Fibroblast of skin of left biceps (primary cell): ENCODE data around the gene MAGEF1.

Source experiments
- DNase-seq, 2 experiments: peaks; one replicate each; pipeline ENCODE4 v3.0.0-alpha.2; 2013; ENCODE audit warnings: low read depth in 2 of 2

Gene MAGEF1

DNA sequence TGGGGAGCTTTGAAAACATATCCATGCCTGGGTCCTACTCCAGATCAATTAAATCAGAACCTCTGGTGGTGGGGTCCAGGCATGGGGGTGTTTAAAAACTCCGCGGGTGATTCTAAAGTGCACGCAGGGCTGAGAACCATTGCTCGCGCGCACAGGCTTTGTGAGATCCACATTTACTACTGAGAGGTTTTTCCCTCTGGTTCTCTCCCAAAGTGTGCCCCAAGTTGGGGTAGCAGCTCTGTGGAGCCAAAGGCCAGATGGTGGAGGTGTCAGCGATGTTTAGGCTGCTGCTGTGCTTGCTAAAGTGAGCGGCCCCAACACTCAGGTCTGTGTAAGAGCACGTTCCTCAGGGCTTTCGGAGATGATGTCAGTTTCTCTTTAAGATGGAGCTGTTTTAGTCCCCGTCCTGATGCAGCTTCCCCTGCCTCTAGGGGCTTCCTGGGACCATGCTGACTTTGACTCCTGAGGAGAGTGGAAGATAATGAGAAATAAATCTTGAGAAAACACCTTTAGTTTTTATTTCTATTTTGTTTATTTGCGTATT, 13.4 kb upstream of the MAGEF1 start:
- DNase-seq: no peak

DNA sequence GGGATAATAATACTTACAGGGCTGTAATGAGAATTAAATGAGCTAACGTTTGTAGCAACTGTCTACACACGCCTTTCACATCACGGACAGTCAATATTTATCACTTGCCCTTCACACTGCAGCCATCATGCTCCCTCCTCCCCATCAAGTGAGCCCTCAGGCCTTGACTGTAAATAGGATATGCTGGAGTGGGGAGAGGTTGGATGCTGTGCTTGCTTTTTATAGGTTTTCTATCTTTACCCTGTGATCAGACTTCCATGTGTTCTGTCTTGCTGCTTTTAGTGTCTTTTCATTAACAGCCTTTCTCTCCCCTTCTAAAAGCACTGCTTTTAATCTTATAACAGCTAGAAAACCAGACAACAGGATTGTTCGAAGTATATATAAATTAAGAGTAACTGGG, 12.8 kb upstream of the MAGEF1 start:
- no peak for DNase-seq

DNA sequence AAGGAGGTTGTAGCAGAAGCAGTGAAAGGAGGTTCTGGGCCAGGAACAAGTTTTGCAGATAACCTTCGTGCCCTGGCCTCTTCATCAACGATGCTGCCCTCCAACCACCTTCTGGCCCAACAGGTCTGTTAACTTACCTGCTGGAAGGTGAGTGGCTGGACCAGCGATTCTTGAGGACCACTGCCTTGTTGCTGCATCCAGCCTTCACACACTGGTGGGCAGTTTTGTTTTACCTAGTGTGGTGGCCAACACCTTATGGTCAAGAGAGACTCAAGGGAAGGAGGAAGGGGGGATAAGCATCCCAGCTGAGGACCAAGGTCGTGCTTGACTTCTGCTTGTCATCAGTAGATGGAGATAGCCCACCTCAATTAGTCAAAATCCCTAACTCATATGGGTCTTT, 7.8 kb upstream of the MAGEF1 start:
- no peak for DNase-seq

DNA sequence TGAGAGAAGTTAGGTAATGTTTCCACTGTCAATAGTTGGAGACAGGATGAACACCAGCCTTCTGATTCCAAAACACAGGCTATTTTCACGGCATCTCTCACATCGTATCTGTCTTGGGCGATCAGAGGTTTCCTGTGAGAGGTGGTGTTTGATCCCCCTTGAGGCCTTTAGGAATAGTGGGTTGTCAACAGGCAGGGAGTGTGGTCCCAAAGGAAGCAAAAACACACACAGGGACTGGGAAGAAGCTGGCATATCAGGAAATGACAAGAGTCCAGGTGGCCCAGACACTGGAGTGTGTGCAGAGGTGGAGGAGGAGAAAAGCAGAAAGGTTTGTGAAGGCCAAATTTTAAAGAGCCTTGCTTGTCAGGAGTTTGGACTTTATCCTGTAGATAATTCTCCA, 6.6 kb upstream of the MAGEF1 start:
- DNase-seq: no peak

DNA sequence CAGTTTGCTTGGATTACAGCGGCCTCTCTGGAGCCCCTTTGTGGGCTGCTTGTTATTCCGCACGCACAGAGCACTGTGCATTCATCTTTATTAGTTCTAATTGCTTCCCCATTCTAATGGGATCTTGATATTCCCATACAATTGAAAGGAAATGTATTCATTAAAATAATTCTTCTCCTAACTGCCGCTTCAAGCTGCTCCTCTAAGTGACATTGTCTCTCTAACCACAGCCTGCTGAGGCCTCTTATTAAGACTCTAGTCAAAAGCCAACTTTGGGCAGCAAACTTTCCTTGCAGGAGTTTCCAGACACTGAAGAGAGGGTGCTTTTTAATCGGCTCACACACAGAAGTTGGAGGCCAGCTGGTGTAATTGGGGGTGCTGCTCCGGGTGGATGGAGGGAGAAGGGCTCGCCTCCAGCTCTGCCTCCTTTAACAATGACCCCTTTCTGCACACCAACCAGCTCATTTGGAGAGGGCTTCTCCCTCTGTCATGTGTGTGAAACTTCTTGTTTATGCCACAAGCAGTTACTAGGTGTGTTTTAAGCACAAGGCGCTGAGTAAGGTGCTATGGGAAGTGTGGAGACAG, 5.6 kb upstream of the MAGEF1 start:
- DNase-seq: no peak

DNA sequence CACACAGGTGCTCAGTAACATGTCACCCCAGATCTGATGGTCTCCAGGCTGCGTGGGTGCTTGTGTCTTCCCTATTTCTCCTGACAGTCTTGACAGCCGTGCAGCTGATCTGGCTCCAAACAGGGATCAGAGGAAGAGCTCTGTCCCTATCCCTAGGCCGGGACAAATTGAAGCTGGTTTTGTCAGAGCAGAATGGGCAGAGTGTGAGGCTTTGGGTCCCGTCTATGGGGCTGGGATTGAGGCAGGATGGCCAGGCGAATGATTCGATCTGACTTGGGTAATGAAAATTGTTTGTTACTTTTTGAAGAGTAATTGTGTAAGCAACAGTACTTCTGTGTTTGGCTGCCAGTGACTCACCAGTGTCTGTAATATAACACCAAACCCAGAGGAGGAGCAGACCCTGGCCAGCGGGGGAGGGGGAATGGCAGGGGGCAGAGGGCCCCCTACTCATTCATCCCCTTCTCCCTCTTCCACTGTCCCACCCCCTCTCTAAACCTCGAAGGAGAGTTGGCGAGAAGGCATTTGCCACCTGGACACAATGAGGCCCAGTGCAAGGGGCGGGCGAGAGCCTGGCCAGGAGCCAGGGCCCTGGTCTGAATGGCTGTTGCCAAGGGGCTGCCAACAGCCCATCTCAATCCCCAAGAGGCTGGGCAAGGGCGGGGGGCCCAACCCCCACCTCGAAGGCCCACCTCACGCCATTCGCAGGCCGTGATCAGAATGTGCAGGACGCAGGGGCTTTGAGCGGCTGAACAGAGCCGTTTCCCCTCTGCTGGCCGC, 4.9 kb upstream of the MAGEF1 start:
- no peak for DNase-seq

DNA sequence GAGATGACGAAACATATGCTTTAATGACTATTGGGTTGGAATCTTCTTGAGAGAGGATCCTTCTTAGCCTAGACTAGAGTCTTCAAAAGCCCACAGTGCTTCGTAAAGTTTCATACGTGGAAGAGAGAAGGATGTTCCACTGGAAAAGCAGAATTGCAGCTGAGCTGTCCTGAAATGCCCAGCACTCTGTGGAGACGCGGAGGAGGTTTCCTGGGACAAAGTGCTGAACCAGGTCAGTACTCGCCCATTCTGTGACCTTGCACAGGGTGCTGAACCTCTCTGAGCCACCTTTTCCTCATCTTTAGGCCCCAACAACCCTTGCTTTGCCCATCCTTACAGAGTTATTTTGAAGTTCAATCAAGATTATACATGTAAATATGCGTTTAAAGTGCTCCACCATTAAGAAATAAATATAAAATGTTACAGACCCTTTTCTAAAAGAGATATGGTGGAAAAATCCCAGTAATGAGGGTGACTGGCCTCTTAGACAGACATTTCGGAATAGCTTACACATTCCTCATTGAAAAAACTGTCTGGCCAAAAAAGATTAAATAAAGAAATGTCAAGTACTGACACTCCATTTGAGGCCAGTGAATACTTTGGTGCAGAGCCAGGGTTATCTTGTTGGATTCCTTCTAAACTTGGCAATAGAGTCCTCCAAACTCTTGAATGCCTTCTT, 4.2 kb upstream of the MAGEF1 start:
- DNase-seq: no peak

DNA sequence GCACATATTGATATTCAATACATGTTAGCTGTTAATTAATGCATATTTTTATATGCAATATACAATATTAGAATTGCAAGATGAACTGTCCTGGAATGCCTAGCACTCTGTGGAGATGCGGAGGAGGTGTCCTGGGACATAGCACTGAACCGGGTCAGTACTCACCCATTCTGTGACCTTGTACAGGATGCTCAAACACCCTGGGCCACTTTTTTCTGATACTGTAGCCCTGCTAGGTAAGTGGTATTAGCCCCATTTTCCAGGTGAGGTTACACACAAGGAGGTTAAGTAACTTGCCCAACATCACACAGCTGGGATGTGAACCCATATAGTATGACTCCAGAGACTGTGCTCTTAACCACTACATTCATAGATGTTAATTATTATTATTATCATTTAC, 1.7 kb upstream of the MAGEF1 start:
- DNase-seq: no peak

DNA sequence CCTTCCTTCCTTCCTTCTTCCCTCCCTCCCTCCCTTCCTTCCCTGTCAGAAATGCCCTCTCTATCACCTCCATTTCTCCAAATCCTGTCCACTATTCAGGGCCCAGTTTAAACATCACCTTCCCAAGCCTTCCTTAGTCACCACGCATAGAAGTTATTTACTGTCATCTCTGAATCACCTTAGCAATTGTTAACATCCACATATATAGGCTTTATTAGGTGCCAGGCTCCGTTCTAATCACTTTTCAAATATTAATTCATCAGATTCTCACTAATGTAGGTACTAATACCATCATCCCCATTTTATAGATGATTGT, 1.1 kb upstream of the MAGEF1 start:
- DNase-seq: no peak

DNA sequence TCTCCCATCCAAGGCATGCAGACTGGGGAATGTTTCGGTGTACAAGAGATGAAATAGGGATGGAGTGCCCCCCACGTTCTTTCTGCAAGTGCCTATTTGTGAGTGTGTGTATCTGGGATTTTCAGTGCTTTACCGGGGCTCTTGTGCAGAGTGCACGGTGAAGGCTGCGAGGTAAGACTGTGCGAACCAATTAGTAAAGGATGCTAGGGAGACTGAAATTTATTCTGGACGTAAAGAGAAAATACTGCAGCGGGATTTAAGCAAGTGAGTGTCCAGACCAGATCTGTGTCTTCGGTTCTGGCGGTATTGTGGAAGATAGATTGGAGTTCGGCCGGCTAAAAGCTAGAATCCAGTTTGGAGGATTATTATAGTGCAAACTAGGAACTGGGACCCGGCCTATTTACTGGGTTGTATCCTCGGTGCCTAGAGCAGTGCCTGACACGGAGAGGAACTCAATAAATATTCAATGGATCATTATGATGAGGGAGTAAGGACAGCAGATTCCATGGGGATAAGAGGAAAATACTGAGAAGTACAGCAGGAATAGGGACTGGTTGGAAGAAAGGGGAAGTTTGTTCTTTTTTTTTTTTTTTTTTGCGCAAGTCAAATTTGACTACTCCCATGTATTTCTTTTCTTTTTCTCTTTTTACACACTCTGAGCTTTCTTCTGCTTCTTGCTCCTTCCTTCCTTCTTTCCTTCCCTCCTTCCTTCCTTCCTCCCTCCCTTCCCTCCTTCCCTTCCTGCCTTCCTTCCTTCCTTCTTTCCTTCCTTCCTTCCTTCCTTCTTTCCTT, 580 bp upstream of the MAGEF1 start:
- DNase-seq: no peak

DNA sequence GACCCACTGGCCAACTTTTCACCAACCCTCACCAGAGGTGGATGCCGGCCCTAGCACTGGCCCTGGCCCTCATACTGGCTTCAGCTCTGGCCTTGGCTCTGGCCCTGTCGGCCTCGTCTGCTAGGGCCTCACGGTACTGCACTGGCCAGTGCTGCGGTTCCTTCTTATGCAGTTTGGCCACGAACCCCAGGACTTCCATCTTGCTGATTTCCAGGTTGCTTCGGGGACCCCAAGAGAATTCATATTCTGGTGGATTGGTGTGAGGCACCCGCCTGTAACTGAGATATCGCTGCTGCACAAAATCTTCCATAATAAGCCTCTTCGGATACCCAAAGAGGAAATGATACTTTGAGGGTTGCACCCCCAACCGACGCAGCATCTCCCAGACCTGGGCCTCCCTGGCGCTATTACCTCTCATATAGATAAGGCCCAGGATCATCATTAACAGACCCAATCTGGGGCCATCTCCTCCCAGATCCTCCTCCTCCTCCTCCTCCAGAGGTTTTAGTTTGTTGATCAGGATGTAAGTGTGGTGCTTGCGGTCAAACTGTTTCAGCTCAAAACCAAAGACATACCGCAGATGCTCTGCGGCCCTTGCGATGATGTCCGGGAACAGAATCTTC, 883 bp downstream of the MAGEF1 start:
- peak in 1 of 2 experiments; percentile 8 for DNase-seq

DNA sequence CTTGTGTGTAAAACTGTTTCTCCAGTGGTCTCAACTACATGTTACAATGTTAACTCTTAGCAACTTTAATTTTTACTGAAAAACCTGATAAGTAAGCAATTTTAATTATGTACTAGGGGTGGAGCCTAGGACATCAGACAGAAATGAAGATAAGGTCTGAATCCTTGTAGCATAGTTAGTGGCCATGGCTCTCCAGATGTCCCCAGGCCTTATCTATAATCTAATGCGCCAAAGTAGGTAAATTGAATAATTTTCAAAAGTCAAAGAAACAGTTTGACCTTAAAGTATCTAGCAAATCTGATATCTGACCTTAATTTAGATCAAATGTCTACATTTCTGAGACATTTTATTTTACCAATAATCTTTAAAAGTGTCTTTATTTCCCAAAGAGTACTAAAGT, 8.2 kb downstream of the MAGEF1 start:
- no peak for DNase-seq

DNA sequence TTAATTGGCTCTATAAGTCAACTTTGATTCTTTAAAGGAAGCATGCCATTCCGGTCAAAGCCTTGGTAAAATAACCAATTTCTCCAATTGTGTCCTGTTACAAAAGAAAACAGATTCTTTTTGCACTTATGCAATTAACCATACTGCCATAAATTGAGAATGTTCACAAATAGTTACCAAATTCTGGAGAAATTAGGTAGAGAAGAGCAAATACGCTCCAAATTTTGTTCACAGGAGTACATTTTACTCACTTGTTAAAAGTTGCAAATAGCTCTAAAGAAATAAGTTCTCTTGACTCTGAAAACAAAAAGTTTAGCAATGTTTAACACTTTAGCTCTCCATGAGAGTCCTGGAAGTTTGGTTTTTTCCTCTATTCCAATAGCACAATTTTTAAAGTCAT, 11.1 kb downstream of the MAGEF1 start:
- no peak for DNase-seq

DNA sequence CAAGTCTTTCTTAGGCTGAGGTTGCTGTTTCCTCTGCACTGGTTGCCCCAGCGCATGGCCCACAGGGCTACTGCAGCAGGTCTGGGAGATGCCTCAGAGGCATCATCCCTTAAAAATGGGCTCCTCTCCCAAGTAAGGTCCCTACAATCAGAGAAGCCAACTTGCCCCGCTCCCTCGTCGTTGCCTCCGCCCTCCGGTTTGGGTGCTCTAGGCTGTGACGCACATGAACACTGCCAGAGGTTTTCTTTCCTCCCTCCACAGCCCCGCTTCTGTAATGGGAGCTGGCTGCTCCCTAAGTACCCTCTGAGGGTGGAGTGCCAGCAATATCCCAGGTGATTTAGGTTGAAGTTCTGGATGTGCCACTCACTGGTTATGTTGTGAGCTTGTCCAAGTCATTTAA, 14.0 kb downstream of the MAGEF1 start:
- DNase-seq: no peak

DNA sequence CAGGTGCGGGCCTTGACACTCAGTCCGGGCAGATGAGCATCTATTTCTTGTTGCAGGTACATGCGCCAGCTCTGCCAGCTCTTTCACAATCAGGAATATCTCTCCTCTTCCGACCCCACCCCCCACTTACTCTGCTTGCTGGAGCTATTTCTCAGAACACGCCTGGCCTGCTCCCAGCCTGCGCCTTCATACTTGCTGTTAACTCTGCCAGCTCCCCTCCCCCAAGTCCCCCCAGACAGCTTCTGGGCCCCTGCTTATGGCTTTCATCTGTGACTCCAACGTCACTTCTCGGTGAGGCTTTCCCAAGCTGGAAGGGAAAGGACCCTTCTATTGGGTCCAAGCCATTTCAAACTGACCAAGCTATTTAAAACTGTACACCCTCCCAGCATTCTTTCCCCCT, 15.2 kb downstream of the MAGEF1 start:
- DNase-seq: peak in 1 of 2 experiments; percentile 34

DNA sequence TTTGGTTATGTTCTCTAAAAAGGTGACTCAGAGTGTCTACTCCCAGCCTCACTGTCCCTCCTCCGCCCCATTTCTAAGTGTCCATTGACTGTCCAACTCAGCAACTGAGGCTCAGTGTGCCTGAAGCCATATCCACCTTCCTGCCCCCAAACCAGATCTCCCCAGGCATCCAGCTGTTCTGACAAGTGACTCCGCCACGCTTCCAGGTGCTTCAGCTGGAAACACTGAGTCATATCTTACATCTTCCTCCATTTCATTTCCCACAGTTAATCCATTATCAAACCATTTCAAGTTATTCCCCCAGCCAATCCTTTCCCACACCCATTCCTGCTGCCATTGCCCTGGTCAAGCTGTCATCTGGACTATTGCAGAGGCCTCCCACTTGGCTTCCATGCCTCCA, 17.1 kb downstream of the MAGEF1 start:
- no peak for DNase-seq

DNA sequence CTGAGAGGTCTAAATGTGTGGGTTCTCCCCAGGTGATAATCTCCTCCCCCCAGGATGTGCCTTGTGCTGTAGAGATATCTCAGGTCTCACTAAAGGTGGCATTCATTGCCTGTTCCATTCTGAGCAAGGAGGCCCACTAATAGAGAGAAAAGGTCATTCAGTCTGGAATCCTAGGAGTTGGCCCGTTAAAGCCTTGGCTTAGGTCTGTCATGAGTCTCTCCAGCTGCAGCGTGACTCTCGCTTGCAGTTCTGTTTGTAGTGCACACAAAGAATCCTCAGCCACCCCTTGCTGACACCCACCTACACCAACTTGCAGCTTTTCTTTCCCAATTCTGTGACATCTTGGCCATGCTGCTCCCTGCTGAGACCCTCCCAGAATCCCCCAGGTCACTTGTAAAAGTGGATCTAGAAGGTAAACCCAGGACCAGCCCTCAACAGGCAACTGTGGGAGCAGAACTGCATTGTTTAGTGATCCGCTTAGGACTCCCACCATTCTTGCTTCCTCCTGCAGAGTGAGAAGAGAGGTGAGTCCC, 17.7 kb downstream of the MAGEF1 start:
- DNase-seq: no peak

DNA sequence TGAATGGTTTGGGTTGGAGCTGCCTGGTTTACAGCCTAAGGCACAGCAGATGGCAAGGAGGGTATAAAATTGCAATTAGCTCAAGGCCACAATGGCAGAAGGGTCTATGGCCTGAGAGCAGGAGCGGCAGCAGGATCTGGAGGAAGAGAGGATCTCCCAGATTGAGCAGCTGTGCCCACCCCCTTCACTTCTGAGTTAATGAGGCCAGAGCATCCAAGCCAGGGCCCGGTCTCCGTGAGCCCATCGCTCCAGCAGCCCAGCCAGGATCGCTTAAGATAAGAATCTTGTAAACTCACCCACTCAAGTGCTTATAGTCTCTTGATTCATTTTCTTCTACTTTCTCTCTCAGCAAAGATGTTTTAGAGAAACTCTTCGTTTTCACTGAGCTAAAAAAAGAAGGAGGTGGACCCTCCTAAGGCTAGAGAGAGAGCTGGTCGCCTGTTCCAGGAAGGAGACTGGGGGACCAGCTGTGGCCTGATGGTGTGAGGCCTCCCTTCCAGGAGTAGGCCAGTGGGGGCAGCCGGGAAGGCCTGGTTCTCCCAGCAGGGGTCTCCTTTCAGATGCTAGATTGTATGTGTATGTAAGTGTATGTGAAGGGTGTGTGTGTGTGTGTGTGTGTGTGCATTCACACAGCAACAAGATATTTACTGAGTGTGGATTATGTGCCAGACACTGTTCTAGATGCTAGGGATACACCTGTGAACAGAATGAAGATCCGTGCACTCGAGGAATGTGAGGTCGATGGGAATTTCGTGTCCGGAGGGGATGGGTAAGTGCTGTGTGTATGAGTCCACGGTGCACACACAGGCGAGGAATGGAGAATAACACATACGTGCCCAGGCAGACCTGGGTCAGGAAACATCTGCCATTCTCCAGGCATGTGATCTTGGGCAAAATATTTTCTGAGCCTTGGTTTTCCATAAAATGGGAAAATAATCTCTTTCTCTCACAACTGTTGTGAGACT, 18.6 kb downstream of the MAGEF1 start:
- DNase-seq: no peak

DNA sequence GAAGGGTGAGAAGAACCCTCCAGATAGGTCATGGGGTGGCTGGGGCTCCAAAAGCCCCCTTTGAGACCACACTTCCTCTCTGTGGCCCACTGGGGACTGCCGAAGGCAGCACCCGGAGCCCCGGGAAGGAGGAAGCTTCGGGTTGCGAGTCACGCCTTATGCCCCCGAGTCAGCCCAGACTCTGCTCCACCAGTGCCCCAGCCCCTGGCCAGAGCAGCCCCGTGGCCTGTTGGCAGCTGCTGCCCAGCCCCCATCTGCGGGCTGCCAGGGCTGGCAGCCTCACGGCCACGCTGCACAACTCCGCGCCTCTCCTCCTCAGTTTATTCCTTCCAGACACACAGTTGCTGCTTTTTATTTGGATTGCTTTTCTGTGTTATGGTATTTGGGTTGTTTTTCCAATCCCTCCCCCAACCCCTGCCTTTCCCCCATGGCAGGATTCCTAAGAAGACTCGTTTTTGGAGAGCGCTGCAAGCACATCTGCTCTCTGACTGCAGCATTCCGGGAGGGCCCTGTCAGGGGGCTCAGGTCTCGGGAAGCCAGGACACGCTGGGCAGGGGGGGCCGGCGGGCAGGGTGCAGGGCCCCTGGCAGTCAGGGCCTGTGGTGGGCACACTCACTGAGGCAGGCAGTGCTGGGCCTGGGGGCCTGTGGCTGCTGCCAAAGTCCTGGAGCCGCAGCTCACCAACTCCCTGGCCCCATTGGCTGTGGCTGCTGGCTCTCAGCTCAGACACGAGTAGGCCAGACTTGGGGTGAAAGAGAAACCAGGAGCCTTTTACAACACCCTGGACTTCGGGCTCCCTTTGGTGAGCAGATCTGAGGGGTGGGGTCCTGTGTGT, 20.2 kb downstream of the MAGEF1 start:
- DNase-seq: peak; percentile 65 to 72
